ENCODE data around the gene BBS9.

DNA sequence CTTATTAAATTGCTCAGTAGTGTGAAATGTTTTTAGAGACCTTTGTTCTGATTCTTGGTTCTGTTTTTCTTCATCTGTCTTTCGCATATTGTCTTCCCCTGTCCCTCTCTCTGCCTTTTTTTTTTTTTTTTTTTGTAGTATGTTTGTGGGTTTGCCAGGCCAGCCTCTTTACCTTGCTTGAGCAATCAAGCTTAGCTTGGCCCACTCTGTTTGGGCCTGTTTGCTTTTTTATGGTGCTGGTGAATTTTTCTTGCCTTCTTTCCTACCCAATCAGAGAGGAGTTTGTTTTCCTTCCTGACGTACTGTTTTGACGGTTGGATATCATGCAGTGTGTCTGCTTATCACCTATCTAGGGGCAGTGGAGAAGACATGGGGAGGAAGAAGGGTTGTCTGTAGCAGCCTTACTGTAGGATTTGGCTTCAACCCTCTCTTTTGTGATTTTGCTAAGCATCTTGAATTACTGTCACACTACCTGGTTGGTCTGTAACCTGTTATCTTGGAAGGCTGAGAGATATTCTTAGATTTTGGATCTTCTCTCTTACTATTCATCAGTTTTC is 64.0 kb downstream of the BBS9 start:
- TF ChIP-seq, protein P1, sequence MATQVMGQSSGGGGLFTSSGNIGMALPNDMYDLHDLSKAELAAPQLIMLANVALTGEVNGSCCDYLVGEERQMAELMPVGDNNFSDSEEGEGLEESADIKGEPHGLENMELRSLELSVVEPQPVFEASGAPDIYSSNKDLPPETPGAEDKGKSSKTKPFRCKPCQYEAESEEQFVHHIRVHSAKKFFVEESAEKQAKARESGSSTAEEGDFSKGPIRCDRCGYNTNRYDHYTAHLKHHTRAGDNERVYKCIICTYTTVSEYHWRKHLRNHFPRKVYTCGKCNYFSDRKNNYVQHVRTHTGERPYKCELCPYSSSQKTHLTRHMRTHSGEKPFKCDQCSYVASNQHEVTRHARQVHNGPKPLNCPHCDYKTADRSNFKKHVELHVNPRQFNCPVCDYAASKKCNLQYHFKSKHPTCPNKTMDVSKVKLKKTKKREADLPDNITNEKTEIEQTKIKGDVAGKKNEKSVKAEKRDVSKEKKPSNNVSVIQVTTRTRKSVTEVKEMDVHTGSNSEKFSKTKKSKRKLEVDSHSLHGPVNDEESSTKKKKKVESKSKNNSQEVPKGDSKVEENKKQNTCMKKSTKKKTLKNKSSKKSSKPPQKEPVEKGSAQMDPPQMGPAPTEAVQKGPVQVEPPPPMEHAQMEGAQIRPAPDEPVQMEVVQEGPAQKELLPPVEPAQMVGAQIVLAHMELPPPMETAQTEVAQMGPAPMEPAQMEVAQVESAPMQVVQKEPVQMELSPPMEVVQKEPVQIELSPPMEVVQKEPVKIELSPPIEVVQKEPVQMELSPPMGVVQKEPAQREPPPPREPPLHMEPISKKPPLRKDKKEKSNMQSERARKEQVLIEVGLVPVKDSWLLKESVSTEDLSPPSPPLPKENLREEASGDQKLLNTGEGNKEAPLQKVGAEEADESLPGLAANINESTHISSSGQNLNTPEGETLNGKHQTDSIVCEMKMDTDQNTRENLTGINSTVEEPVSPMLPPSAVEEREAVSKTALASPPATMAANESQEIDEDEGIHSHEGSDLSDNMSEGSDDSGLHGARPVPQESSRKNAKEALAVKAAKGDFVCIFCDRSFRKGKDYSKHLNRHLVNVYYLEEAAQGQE (IDR thresholded peaks at IDR 0.05), result no peak
- TF ChIP-seq, protein P2, sequence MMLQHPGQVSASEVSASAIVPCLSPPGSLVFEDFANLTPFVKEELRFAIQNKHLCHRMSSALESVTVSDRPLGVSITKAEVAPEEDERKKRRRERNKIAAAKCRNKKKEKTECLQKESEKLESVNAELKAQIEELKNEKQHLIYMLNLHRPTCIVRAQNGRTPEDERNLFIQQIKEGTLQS (IDR thresholded peaks at IDR 0.05), result no peak
- TF ChIP-seq YY1 (IDR thresholded peaks at IDR 0.05) (no peak), TAF1 (conservative IDR thresholded peaks at IDR 0.05) (no peak), JUND (IDR thresholded peaks at IDR 0.05) (no peak), EGR1 (IDR thresholded peaks at IDR 0.05; ENCODE audit: low read depth in 2 of 2) (no peak), RAD21 (IDR thresholded peaks at IDR 0.05) (no peak), GABPA (IDR thresholded peaks at IDR 0.05 in 1 of 2, conservative IDR thresholded peaks at IDR 0.05 in 1 of 2) (no peak), FOXA2 (IDR thresholded peaks at IDR 0.05) (no peak), ZBTB33 (IDR thresholded peaks at IDR 0.05) (no peak), SP1 (IDR thresholded peaks at IDR 0.05) (no peak), RXRA (IDR thresholded peaks at IDR 0.05) (no peak)
- TF ChIP-seq, protein P3, sequence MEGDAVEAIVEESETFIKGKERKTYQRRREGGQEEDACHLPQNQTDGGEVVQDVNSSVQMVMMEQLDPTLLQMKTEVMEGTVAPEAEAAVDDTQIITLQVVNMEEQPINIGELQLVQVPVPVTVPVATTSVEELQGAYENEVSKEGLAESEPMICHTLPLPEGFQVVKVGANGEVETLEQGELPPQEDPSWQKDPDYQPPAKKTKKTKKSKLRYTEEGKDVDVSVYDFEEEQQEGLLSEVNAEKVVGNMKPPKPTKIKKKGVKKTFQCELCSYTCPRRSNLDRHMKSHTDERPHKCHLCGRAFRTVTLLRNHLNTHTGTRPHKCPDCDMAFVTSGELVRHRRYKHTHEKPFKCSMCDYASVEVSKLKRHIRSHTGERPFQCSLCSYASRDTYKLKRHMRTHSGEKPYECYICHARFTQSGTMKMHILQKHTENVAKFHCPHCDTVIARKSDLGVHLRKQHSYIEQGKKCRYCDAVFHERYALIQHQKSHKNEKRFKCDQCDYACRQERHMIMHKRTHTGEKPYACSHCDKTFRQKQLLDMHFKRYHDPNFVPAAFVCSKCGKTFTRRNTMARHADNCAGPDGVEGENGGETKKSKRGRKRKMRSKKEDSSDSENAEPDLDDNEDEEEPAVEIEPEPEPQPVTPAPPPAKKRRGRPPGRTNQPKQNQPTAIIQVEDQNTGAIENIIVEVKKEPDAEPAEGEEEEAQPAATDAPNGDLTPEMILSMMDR (IDR thresholded peaks at IDR 0.05; ENCODE audit: low read depth, low read length, missing input control), result no peak
- TF ChIP-seq, protein P4, sequence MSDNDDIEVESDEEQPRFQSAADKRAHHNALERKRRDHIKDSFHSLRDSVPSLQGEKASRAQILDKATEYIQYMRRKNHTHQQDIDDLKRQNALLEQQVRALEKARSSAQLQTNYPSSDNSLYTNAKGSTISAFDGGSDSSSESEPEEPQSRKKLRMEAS (IDR thresholded peaks at IDR 0.05), result no peak
